Lung (tissue), 12 donors: Measurements from ENCODE around the gene PLXNA3. TPM values are rescaled to one million over a fixed set of nuclear protein-coding genes. Genes with fewer than 3 reads are reported as not detected.

Source experiments
- ATAC-seq: fragments of 200-7000 bp; cut with Tn5 transposase; one replicate; pipeline ENCODE4 v1.9.1; 2020; ENCODE audit warnings: moderate number of reproducible peaks; ENCODE audit not compliant: insufficient read depth, low FRiP score
- DNase-seq, 3 donors: peaks; one replicate each; pipeline ENCODE4 v3.0.0-alpha.2; 2013 to 2017
- H3K27ac ChIP-seq, 2 donors: one replicate each; pipeline ENCODE4 v1.5.1; 2013; ENCODE audit warnings: mild to moderate bottlenecking in 2 of 2, moderate library complexity in 2 of 2, control low read depth in 1 of 2, inconsistent platforms in 1 of 2, low read depth in 1 of 2, low read length in 1 of 2
- H3K27me3 ChIP-seq, 3 donors: one replicate each; pipeline ENCODE4 v1.5.1; 2013; ENCODE audit warnings: low read length in 2 of 3; ENCODE audit not compliant: control insufficient read depth in 3 of 3, insufficient read depth in 3 of 3
- H3K36me3 ChIP-seq, 4 donors: one replicate each; pipeline ENCODE4 v1.5.1; 2013; ENCODE audit warnings: low read length in 4 of 4, mild to moderate bottlenecking in 1 of 4, moderate library complexity in 1 of 4; ENCODE audit not compliant: control insufficient read depth in 4 of 4, insufficient read depth in 4 of 4
- H3K4me1 ChIP-seq, 5 donors: one replicate each; pipeline ENCODE4 v1.5.1; 2013; ENCODE audit warnings: low read length in 5 of 5, mild to moderate bottlenecking in 2 of 5, moderate library complexity in 1 of 5; ENCODE audit not compliant: control insufficient read depth in 5 of 5, insufficient read depth in 5 of 5
- H3K4me3 ChIP-seq: one replicate; pipeline ENCODE4 v1.5.1; 2013; ENCODE audit warnings: mild to moderate bottlenecking, control low read depth, moderate library complexity
- H3K9ac ChIP-seq, 2 donors: one replicate each; pipeline ENCODE4 v1.5.1; 2013; ENCODE audit warnings: low read length in 2 of 2, control low read depth in 1 of 2; ENCODE audit not compliant: insufficient read depth in 1 of 2
- H3K9me3 ChIP-seq, 4 donors: one replicate each; pipeline ENCODE4 v1.5.1; 2013; ENCODE audit warnings: low read length in 3 of 4, mild to moderate bottlenecking in 1 of 4, moderate library complexity in 1 of 4; ENCODE audit not compliant: control insufficient read depth in 4 of 4, insufficient read depth in 3 of 4
- WGBS, 2 donors: extraction: QIAGEN DNeasy Blood & Tissue Kit; methylation state at CpG; one replicate each; pipeline ENCODE4 v1.1.7; 2013; 5-methylcytosine and 5-hydroxymethylcytosine counted together
- polyA plus RNA-seq, 2 donors: library from polyadenylated mRNA; stranded (reverse); fragments of 200-250 nt; gene quantifications; one replicate each; pipeline ENCODE4 v1.2.1, GENCODE V29; 2013
- total RNA-seq, 2 donors: library from RNA; depleted of rRNA in 1 of 2; stranded (reverse); fragments of >200 nt in 1 of 2; gene quantifications; one replicate each; pipeline ENCODE4 v1.2.1, GENCODE V29; 2014 to 2021
- TF ChIP-seq, protein P1 (sequence below): IDR thresholded peaks from 2 replicates; pipeline ENCODE4 v1.5.1; 2012; ENCODE audit warnings: mild to moderate bottlenecking; ENCODE audit errors: control extremely low read depth, extremely low read depth
- donor health status: control.
- donor health status: control.
- donor health status: Bipolar disorder and iron deficiency.
- donor health status: healthy.
- donor health status: DM: yes; HTN: yes; CAD: no.

Gene PLXNA3
- total and polyA plus RNA-seq, 4 donors: 10.2 to 61.1 (median 16.7) TPM

DNA sequence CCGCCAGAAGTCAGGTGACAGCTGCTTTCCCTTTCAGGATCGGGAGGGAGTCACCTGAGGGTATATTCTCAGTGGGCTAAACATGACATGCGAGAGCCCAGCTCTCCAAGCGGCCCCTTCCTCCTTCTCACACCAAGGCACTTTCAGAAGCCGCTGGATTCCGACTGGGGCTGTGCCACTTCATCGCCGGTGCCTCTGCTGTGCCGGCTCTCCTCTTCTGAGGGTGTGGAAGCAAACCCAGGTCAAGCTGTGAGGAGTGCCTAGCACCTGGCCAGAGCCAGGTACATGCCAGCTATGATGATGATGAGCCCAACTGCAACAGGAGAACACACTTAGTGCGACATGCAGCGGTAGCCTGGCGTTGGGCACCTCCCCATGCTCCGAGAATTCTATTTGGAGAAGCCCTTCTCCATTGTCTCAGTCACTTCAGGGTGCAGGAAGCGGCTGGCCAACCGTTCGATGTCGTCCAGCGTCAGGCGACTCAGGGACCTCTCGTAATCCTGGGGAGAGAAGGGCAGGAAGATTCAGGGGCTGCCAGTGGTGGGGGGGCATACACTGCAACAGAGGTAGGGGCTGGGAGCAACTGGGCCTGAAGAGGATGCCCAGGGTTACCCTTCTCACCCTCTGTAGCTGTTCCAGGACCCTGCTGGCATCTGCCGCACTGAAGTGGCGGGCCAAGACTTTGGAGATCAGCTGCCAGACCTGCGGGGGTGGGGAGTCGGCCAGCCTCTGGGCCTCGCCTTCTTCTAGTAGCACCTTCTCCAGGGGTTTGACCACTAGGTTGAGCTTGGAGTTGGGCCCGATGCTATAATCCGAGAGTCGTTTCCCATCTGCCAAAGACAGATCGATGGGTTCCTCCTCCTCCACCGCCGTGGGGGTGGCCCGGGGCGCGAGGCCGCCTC is 27.3 kb downstream of the PLXNA3 start:
- Histone ChIP-seq H3K36me3 (peaks cover 0 to 7% (median under 1%) of the 10 kb centered on the region in 4 donors), H3K9ac (no peak overlapping the region), H3K27ac (peak overlapping the region; percentile 83 to 92), H3K4me1 (peaks cover 0 to 9% (median 0%) of the 10 kb centered on the region in 5 donors), H3K9me3 (peaks cover 0 to 3% (median 0%) of the 10 kb centered on the region in 4 donors), H3K27me3 (no peaks in the 10 kb centered on the region), H3K4me3 (peak overlapping the region; percentile 58)
- TF ChIP-seq, protein P1, sequence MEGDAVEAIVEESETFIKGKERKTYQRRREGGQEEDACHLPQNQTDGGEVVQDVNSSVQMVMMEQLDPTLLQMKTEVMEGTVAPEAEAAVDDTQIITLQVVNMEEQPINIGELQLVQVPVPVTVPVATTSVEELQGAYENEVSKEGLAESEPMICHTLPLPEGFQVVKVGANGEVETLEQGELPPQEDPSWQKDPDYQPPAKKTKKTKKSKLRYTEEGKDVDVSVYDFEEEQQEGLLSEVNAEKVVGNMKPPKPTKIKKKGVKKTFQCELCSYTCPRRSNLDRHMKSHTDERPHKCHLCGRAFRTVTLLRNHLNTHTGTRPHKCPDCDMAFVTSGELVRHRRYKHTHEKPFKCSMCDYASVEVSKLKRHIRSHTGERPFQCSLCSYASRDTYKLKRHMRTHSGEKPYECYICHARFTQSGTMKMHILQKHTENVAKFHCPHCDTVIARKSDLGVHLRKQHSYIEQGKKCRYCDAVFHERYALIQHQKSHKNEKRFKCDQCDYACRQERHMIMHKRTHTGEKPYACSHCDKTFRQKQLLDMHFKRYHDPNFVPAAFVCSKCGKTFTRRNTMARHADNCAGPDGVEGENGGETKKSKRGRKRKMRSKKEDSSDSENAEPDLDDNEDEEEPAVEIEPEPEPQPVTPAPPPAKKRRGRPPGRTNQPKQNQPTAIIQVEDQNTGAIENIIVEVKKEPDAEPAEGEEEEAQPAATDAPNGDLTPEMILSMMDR: no peak
- ATAC-seq (no peak), DNase-seq (no peak)
- WGBS, 2 donors: 60 to 63% methylated on average over 21 to 35 of the region's 35 CpGs

DNA sequence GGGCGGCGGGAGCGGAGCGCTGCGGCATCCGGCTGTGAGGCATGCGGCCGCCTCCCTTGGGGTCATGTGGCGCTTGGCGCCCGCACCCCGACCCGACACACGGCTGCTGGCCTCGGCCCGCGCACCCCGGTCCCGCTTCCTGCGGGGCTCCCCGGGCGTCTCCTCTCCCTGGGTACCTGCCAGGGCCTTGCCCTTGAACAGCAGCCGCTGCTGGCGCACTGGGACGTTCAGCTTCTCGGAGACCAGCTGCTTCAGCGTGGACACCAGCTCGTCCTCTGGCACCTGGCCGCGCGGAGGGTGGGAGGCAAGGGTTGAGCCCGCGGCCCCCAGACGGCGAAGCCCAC is 27.9 kb downstream of the PLXNA3 start:
- H3K36me3 ChIP-seq: peaks cover 0 to 7% (median under 1%) of the 10 kb centered on the region in 4 donors
- ATAC-seq (no peak), DNase-seq (peak in 2 of 3 donors; percentile 22 to 24)
- 0 to 44% methylated on average over 11 to 35 of the region's 35 CpGs for WGBS, 2 donors
- H3K4me1 ChIP-seq: peaks cover 0 to 9% (median 0%) of the 10 kb centered on the region in 5 donors
- no peaks in the 10 kb centered on the region for H3K27me3 ChIP-seq
- H3K27ac ChIP-seq: peak overlapping the region; percentile 83 to 92
- TF ChIP-seq, protein P1: no peak
- peaks cover 0 to 3% (median 0%) of the 10 kb centered on the region in 4 donors for H3K9me3 ChIP-seq
- H3K9ac ChIP-seq: no peak overlapping the region
- H3K4me3 ChIP-seq: peak overlapping the region; percentile 58

DNA sequence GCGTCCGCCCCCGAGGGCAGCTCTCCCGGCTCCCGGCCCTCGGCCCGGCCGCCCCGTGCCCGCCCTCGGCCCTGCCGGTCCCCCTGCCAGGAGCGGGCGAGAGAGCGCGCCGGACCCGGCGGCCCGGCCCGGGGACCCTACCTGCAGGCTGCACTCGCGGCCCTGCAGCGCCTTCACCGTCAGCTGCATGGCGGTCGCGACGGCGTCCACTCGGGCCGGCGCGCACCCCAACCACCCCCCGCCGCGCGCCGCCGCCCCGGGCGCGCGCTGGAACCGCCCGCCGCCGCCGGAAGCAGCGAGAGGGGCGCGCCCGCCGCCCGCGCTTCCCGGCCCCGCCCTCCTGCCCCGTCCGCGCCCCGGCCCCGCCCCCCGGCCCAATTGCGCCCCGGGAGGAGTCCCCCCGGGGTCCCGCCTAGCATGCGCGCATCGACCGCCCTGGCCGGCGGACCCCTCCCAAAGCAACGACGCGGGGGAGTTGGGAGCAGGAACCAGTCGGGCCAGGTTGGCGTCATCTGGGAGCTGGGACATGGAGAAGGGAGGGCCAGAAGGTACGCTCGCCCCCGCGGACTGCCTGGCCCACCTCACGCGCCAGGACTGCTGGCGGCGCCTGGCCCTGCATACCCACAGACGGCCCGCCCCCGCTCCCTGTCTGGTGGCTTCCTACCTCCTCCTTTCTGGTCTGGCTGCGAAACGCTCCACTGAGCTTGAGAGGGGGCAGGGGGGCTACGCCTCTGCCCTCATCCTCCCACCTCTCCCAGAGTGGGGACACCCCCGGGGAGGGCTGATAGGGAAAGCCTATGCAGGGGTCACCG is 28.5 kb downstream of the PLXNA3 start, which contains the start of gene UBL4A:
TSS of gene UBL4A (minus strand) at position 220 of the 812 bp plus-strand sequence. CDS start at position 189, 31 bp downstream.
- H3K4me1 ChIP-seq: peaks cover 0 to 9% (median 0%) of the 10 kb centered on the region in 5 donors
- H3K36me3 ChIP-seq: peaks cover 0 to 7% (median under 1%) of the 10 kb centered on the region in 4 donors
- peaks cover 0 to 3% (median 0%) of the 10 kb centered on the region in 4 donors for H3K9me3 ChIP-seq
- 2 to 40% methylated on average over 7 to 95 of the region's 95 CpGs for WGBS, 2 donors
- peak within 1 kb of the TSS; percentile 58 for H3K4me3 ChIP-seq
- ATAC-seq (peak; percentile 25), DNase-seq (peak; percentile 64 to 84 (median 75))
- H3K27me3 ChIP-seq: no peaks in the 10 kb centered on the region
- TF ChIP-seq, protein P1: no peak
- no peak within 1 kb of the TSS for H3K9ac ChIP-seq
- H3K27ac ChIP-seq: peak within 1 kb of the TSS; percentile 83 to 92
